Esophagus (tissue), 2 donors: Measurements from ENCODE around the gene HOXA9. TPM values are rescaled to one million over a fixed set of nuclear protein-coding genes. Genes with fewer than 3 reads are reported as not detected.

Experiments
- H3K27ac ChIP-seq, 2 donors: one replicate each; pipeline ENCODE4 v1.5.1; 2013; ENCODE audit warnings: low read depth in 2 of 2, mild to moderate bottlenecking in 2 of 2, inconsistent platforms in 1 of 2, low read length in 1 of 2, moderate library complexity in 1 of 2
- H3K27me3 ChIP-seq, 2 donors: one replicate each; pipeline ENCODE4 v1.6.1; 2013; ENCODE audit warnings: low read length in 2 of 2, control low read depth in 1 of 2, mild to moderate bottlenecking in 1 of 2; ENCODE audit not compliant: insufficient read depth in 2 of 2, control insufficient read depth in 1 of 2
- H3K36me3 ChIP-seq, 2 donors: one replicate each; pipeline ENCODE4 v1.6.1; 2013; ENCODE audit warnings: low read length in 1 of 2; ENCODE audit not compliant: control insufficient read depth in 2 of 2, insufficient read depth in 2 of 2
- H3K4me1 ChIP-seq, 2 donors: one replicate each; pipeline ENCODE4 v1.6.1; 2013; ENCODE audit warnings: low read length in 1 of 2; ENCODE audit not compliant: control insufficient read depth in 2 of 2, insufficient read depth in 2 of 2
- H3K4me3 ChIP-seq, 2 donors: one replicate each; pipeline ENCODE4 v1.5.1; 2013; ENCODE audit warnings: low read length in 2 of 2, mild to moderate bottlenecking in 2 of 2, low read depth in 1 of 2, moderate library complexity in 1 of 2
- H3K9me3 ChIP-seq, 2 donors: one replicate each; pipeline ENCODE4 v1.6.1; 2013; ENCODE audit warnings: mild to moderate bottlenecking in 2 of 2, low read depth in 1 of 2, low read length in 1 of 2, moderate library complexity in 1 of 2; ENCODE audit not compliant: control insufficient read depth in 2 of 2, insufficient read depth in 1 of 2
- WGBS, 2 donors: extraction: QIAGEN DNeasy Blood & Tissue Kit; methylation state at CpG; one replicate each; pipeline ENCODE4 v1.1.7; 2013; 5-methylcytosine and 5-hydroxymethylcytosine counted together
- polyA plus RNA-seq, 2 donors: library from polyadenylated mRNA; stranded (reverse); fragments of 200-250 nt; gene quantifications; one replicate each; pipeline ENCODE4 v1.2.3, GENCODE V29; 2013
- donor health status: healthy with polysubstance abuse.
- donor health status: Bipolar disorder and iron deficiency.

Gene HOXA9
- polyA plus RNA-seq, 2 donors, result 0.49 TPM

- Histone ChIP-seq H3K4me1 (peaks cover 2 to 3% of the 10 kb centered on the region in 2 donors), H3K9me3 (no peaks in the 10 kb centered on the region), H3K27me3 (no peaks in the 10 kb centered on the region), H3K4me3 (peak overlapping the region; percentile 64 to 77), H3K36me3 (no peaks in the 10 kb centered on the region), H3K27ac (peak overlapping the region; percentile 91 to 97)
- 23 to 32% methylated on average over 6 of the region's 6 CpGs for WGBS, 2 donors
Observed at GRCh38 chr7:27114881-27115220, 50.5 kb downstream of the HOXA9 start.

DNA sequence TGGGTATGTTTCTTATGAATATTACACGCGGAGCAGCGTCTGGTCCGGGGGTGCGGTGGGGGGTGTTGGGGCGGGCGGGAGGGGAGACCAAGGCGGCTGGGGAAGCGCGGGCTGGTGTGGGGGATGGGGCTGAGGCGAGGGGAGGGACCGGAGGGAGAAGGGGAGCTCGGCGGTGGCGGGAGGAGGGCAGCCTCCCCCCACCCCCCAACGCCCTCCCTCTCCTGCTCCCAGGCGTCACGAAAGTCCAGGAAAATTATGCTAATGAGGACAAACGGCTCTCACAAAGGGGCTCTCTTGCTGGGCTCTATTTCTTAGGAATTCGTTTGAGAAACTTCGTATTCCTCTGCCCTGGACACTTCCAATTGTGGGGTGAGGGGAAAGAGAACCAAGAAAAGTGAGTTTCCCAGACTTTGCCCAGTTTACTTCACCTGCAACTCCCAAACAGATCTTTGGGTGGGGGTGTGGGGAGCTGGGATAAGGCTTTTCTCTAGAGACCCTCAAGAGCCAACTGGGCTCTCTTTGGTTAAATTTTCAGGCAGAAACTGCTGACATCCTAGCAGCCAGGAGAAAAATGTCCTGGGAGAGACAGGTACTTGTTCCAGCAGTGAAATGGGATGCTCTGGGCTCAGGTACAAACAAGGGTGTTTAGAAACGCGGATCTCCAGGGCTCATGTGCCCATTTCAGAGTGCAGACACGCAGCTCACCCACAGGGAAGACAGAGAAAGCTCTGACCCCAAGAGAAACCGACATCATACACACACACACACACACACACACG, 51.2 kb downstream of the HOXA9 start:
- H3K4me3 ChIP-seq, result peak overlapping the region; percentile 72 to 77
- 20 to 22% methylated on average over 23 to 25 of the region's 26 CpGs for WGBS, 2 donors
- no peaks in the 10 kb centered on the region for H3K9me3 ChIP-seq
- no peaks in the 10 kb centered on the region for H3K27me3 ChIP-seq
- no peaks in the 10 kb centered on the region for H3K36me3 ChIP-seq
- H3K4me1 ChIP-seq, result peaks cover 2 to 8% of the 10 kb centered on the region in 2 donors
- peak overlapping the region; percentile 99 for H3K27ac ChIP-seq

DNA sequence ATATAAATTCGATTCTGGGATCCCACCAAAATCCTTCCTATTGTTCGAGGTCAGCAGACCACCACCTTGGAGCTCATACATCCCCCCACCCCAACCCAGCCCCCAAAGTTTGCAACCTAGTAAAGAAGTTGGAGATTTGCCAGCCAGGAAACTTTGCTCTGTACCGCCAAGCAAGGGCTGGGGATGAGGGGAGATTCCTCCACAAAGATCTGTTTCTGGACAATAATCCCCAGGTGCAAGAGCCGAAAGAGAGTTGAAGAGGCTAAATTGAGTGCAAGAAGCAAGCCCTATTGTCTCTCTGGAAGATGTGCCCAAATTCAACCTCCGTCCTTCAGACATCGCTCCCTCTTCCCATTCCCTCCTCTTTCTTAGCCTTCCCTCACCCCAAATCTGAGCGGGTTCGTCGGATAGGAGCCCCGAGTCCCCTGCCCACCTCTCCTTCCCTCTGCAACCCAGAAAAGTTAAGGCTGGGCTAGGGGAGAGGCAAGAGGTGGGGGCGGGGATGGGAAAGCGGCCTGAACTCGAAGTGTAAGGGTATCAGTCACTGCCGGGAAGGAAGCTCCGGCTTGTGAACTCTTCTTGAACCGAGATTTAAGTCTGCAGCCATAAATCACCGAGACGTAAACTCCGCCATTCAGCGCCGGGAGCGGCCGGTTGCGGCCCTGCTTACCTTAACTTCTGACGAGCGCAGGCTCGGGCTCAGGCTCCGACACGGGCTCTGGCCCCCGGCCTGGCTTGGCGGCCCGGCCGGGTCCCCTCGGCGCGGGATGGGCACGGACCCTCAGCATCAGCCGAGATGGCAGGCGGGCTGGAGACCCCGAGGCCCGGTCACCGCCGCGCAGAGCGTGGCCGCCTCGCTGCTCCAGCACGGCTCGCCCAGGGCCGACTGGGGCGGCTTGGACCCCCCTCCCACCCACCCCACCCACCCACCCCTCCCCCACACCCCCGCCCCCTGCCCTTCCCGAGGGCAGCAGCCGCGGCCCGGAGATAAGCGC, 52.1 kb downstream of the HOXA9 start:
- Histone ChIP-seq H3K9me3 (no peaks in the 10 kb centered on the region), H3K36me3 (no peaks in the 10 kb centered on the region), H3K4me1 (peaks cover 0 to 8% of the 10 kb centered on the region in 2 donors), H3K27me3 (no peaks in the 10 kb centered on the region), H3K4me3 (peak overlapping the region; percentile 72 to 77), H3K27ac (peak overlapping the region; percentile 99)
- WGBS, 2 donors, result 20 to 23% methylated on average over 39 to 57 of the region's 57 CpGs

Other genes starting within 250 kb of the HOXA9 start
- gene HOXA1, start 69.5 kb downstream of the HOXA9 start, polyA plus RNA-seq, result 1 to 10 TPM; 1.5 to 2.1 TPM
- 1 to 10 TPM; 1.8 to 2.3 TPM for gene HOXA2, start 62.9 kb downstream of the HOXA9 start, polyA plus RNA-seq
- 1 to 10 TPM; 7.6 to 8.6 TPM for gene HOXA4, start 34.8 kb downstream of the HOXA9 start, polyA plus RNA-seq
- gene HOXA5, start 21.9 kb downstream of the HOXA9 start, polyA plus RNA-seq, result 1 to 10 TPM; 1.7 to 3.5 TPM
- gene HOXA6, start 17.8 kb downstream of the HOXA9 start, polyA plus RNA-seq, result under 1 TPM; 0.19 to 0.69 TPM
- gene HOXA3, start 13.0 kb downstream of the HOXA9 start, polyA plus RNA-seq, result 1 to 10 TPM; 3.3 to 4.3 TPM
- 1 to 10 TPM; 1.5 to 1.8 TPM for gene HOXA7, start 8.9 kb downstream of the HOXA9 start, polyA plus RNA-seq
- under 1 TPM; 0.09 to 0.16 TPM for gene HOXA10, start 8.8 kb upstream of the HOXA9 start, polyA plus RNA-seq
- not detected for gene HOXA11, start 19.7 kb upstream of the HOXA9 start, polyA plus RNA-seq
- not detected for gene HOXA13, start 34.6 kb upstream of the HOXA9 start, polyA plus RNA-seq
- gene EVX1, start 77.3 kb upstream of the HOXA9 start, polyA plus RNA-seq, result not detected